AG04450 (cell line): Measurements from ENCODE around the gene TMEM33. TPM values are rescaled to one million over a fixed set of nuclear protein-coding genes. Genes with fewer than 3 reads are reported as not detected.
"Not testable (repeated sequence)": the region's sequence is repeated elsewhere in the genome, so short reads cannot be mapped to it uniquely, and the experiment has no call there.

Experiments used
- CTCF ChIA-PET: fragments of 300-600, 350-600 bp; formaldehyde crosslinking; extraction: SDS; loops from one replicate; lab custom pipeline; 2022; ENCODE audit warnings: antibody characterized with exemption, inconsistent platforms; lab: Charles Lee
- POLR2A ChIA-PET: fragments of 350-600 bp; formaldehyde crosslinking; extraction: SDS; loops from one replicate; lab custom pipeline; 2021; ENCODE audit warnings: antibody characterized with exemption, inconsistent platforms; lab: Yijun Ruan, JAX
- DNase-seq: peaks from one replicate; pipeline ENCODE4 v3.0.0-alpha.2; 2011; ENCODE audit warnings: low read depth, low spot score
- H3K27ac ChIP-seq: one replicate; pipeline ENCODE4 v1.5.1; 2012; ENCODE audit warnings: low read depth, low read length, control low read depth
- H3K27me3 ChIP-seq: one replicate; pipeline ENCODE4 v1.6.0; 2012; ENCODE audit warnings: low read length; ENCODE audit not compliant: control insufficient read depth, insufficient read depth
- H3K4me3 ChIP-seq: 2 replicates; pipeline ENCODE4 v1.5.1; 2011; ENCODE audit warnings: mild to moderate bottlenecking, low read depth, low read length, control low read depth
- H3K9me3 ChIP-seq: 2 replicates; pipeline ENCODE4 v1.5.1; 2012; ENCODE audit warnings: low read length; ENCODE audit not compliant: control insufficient read depth, insufficient read depth
- polyA plus RNA-seq: library from polyadenylated mRNA; depleted of rRNA; stranded (reverse); fragments of >200 nt; gene quantifications from 2 replicates; pipeline ENCODE4 v1.2.3, GENCODE V29; 2011
- TF ChIP-seq, protein P1 (sequence below): IDR thresholded peaks from 2 replicates; pipeline ENCODE4 v1.5.1; 2011; ENCODE audit warnings: low read depth, low read length, control low read depth, inconsistent platforms

Gene TMEM33
- polyA plus RNA-seq, 1 experiment = 53.6 TPM

- DNase-seq = no peak
- CTCF ChIA-PET = interaction anchor here (0.7 to 10.2 kb wide), 18 partner anchors 11 to 607 kb away, joined by 3 to 154 read pairs (median 3); no protein-coding TSS in a partner anchor
- Histone ChIP-seq H3K27ac (no peak overlapping the region), H3K27me3 (peaks cover 35% of the 10 kb centered on the region), H3K9me3 (no peaks in the 10 kb centered on the region), H3K4me3 (no peak overlapping the region)
- POLR2A ChIA-PET = no interaction called here
- TF ChIP-seq, protein P1, sequence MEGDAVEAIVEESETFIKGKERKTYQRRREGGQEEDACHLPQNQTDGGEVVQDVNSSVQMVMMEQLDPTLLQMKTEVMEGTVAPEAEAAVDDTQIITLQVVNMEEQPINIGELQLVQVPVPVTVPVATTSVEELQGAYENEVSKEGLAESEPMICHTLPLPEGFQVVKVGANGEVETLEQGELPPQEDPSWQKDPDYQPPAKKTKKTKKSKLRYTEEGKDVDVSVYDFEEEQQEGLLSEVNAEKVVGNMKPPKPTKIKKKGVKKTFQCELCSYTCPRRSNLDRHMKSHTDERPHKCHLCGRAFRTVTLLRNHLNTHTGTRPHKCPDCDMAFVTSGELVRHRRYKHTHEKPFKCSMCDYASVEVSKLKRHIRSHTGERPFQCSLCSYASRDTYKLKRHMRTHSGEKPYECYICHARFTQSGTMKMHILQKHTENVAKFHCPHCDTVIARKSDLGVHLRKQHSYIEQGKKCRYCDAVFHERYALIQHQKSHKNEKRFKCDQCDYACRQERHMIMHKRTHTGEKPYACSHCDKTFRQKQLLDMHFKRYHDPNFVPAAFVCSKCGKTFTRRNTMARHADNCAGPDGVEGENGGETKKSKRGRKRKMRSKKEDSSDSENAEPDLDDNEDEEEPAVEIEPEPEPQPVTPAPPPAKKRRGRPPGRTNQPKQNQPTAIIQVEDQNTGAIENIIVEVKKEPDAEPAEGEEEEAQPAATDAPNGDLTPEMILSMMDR = 0 out of 2 replicates have a peak, but pooled peaks have one; percentile 3
These were observed 46.5 kb upstream of the TMEM33 start for GRCh38 chr4:41888687-41889074.

- no peaks in the 10 kb centered on the region for H3K9me3 ChIP-seq
- TF ChIP-seq, protein P1 = no peak
- CTCF ChIA-PET = interaction anchor here (0.7 to 10.2 kb wide), 7 partner anchors 12 to 608 kb away, joined by 3 to 154 read pairs (median 4); no protein-coding TSS in a partner anchor
- peaks cover 29% of the 10 kb centered on the region for H3K27me3 ChIP-seq
- no peak for DNase-seq
- POLR2A ChIA-PET = no interaction called here
- no peak overlapping the region for H3K4me3 ChIP-seq
- H3K27ac ChIP-seq = no peak overlapping the region
These were observed 45.9 kb upstream of the TMEM33 start for GRCh38 chr4:41889317-41889716.

GRCh38 chr4:41890085-41890484 is 45.1 kb upstream of the TMEM33 start:
- ChIA-PET POLR2A (no interaction called here), CTCF (interaction anchor here (1.0 to 10.2 kb wide), 6 partner anchors 13 to 609 kb away, joined by 3 to 154 read pairs (median 6); no protein-coding TSS in a partner anchor)
- TF ChIP-seq, protein P1 = no peak
- no peak for DNase-seq
- no peaks in the 10 kb centered on the region for H3K9me3 ChIP-seq
- no peak overlapping the region for H3K27ac ChIP-seq
- peaks cover 23% of the 10 kb centered on the region for H3K27me3 ChIP-seq
- H3K4me3 ChIP-seq = no peak overlapping the region

DNA sequence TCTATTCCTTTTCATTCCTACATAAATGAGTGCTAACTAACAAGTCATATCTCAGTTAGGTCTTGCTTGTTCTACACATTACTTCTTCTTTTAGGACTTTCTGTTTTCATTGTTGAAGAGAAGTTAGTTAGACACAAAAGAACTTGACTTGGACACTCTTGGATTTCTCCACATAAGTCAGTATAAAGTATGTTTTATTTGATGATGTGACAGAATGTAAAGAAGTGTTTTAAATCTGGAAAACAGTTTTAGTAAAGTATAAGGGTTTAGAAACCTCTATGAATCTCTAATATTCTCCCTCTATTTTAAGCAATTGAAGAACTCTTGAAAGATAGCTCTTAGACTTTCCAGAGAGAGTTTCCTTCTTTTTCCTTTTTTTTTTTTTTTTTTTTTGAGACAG is 38.6 kb upstream of the TMEM33 start:
- CTCF ChIA-PET = no interaction called here
- H3K9me3 ChIP-seq = no peaks in the 10 kb centered on the region
- TF ChIP-seq, protein P1 = no peak
- no peak for DNase-seq
- no peak overlapping the region for H3K27ac ChIP-seq
- H3K4me3 ChIP-seq = no peak overlapping the region
- POLR2A ChIA-PET = no interaction called here
- peaks cover 3% of the 10 kb centered on the region for H3K27me3 ChIP-seq

GRCh38 chr4:41897698-41898097 is 37.5 kb upstream of the TMEM33 start:
- H3K27me3 ChIP-seq = peaks cover 3% of the 10 kb centered on the region
- TF ChIP-seq, protein P1 = no peak
- no peak overlapping the region for H3K4me3 ChIP-seq
- no peaks in the 10 kb centered on the region for H3K9me3 ChIP-seq
- no peak for DNase-seq
- H3K27ac ChIP-seq = no peak overlapping the region
- ChIA-PET CTCF (interaction anchor here (0.8 kb wide), 1 partner anchor 254 kb away, joined by 3 read pairs; no protein-coding TSS in a partner anchor), POLR2A (no interaction called here)

- H3K27ac ChIP-seq, DNase-seq, H3K4me3 ChIP-seq, CTCF ChIA-PET, H3K9me3 ChIP-seq, H3K27me3 ChIP-seq, POLR2A ChIA-PET: not testable (repeated sequence)
These were observed 26.1 kb upstream of the TMEM33 start for GRCh38 chr4:41909136-41909535.
